ENCODE measurements around the gene G3BP1.
"Not testable (repeated sequence)": the region's sequence is repeated elsewhere in the genome, so short reads cannot be mapped to it uniquely, and the experiment has no call there.

G3BP1 gene

DNA sequence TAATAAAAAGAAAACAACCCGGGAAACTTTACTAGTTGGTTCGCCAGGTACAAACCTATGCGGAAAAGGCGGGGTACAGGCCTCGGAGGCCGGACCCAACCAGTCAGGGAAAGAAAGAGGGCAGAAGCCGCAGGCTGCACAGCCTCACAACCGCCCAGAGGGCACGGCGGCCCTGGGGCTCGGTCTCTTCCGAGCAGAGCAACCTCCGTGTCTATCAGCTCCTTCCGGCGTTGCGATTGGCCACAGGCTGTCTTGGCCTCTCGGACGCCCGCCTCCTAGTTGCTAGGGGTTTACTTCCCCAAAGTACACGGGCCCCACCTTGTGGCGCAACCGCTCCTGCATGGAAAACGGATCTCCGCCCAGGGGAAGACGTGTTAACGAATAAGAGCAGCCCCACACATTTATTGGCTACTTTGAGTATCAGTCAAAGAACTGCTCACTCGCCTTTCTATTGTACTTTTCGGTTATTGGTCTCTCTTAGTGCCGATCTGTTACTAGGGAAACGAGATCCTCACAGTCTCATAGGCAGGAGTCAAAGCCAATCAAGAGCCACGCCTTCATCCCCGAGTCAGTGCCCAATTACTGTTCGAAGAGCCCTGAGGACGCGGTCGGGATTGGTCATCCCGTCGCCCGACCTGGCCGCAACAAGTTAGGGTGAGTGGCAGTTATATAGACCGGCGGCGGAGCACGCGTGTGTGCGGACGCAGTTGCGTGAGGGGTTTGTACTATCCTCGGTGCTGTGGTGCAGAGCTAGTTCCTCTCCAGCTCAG is at the start of gene G3BP1:
TSS of gene G3BP1 (plus strand) at position 696 of the 770 bp plus-strand sequence. CDS start 14,667 bp downstream, outside the sequence.
- peak; percentile 97 to 98 for DNase-seq (ENCODE audit: low read depth in 1 of 2, low spot score in 1 of 2)

DNA sequence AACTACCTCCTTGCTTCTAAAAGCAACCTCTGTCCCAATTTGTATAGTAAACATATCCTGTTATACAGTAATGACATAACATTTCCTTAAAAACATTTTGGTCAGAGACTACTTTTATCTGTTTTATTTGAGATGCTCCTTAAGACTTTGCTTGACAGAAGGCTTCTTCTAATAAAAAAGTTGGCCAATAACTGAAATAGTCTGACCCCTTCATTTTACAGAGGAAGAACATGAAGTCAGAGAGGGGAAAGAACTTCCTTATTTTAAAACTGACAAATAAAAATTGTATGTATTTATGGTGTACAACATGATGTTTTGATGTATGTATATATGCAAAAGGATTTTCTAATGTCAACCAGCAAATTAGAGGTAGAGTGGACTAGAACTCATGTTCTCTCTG is 49.2 kb upstream of the G3BP1 start:
- no peak for DNase-seq (ENCODE audit: low read depth in 1 of 2, low spot score in 1 of 2)

DNA sequence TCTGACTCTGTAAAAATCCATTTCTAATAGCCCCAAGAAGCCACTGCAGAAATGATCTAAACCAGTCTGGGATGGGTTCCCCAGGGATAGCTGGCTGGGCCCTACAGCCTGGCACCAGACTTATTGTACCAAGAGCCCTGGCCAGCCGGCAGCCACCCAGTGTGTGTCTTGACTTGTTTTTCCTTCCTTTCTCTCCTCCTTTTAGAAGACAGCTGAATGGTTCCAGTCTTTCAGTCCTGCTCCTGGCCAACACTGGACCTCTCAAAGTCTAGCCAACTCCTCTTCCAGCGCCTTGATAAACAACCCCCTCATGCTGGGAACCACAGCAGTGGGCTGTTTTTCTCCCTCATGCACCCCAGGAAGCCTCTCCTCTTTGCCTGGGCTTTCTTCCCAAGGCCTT is 47.4 kb upstream of the G3BP1 start:
- DNase-seq (ENCODE audit: low read depth in 1 of 2, low spot score in 1 of 2) = no peak

DNA sequence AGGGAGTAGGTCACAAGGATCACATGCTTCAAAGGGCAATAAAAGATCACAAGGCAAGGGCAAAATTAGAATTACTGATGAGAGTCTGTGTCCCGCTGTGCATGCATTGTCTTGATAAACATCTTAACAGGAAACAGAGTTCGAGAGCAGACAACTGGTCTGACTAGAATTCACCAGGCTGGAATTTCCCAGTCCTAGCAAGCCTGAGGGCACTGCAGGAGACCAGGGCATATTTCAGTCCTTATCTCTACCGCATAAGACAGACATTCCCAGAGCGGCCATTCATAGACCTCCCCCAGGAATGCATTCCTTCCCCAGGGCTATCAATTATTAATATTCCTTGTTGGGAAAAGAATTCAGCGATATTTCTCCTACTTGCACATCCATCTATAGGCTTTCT is 42.2 kb upstream of the G3BP1 start:
- DNase-seq (ENCODE audit: low read depth in 1 of 2, low spot score in 1 of 2) = not testable (repeated sequence)

DNA sequence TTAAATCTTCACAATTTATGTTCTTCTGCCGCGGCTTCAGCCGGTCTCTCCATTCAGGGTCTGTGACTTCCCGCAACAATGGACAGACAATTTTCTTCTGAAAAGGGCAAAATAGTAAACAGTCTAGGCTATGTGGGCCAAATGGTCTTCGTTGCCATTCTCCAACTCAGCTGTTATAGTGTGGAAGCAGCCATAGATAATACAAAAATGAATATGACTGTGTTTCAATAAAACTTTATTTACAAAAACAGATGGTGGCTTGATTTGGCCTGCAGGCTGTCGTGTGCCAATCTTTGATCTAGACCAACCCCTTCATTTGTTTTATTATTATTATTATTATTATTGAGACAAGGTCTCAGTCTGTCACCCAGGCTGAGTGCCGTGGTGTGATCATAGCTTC is 41.4 kb upstream of the G3BP1 start:
- no peak for DNase-seq (ENCODE audit: low read depth in 1 of 2, low spot score in 1 of 2)

DNA sequence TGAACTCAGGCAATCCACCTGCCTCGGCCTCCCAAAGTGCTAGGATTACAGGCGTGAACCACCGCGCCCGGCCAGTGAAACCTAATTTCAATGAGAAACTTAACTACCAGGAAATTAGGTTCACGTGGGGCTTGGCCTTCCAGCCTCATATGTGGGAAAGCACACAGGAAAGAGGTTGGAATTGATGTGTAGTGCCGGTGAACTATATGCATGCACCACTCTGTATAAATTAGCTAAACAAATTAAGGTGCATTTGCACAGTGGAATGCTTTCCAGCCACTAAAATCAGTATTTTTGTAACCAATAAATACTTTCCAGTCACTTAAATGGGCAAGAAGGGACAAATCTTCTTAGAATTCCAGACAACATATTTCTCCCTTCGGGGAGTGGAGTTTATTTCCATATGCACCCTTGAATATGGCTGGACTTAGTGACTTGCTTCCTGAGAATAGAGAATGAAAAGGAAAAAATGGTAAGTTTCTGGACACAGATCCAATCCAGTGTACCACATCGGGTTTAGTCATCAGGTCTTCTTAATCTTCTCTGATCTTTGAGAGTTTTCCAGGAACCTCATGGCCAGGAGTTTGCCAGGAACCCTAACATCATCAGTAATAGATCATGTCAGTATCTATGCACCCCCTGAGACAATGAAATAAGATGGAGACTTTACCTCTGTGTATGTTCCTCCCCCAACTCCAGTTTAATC is 38.2 kb upstream of the G3BP1 start:
- no peak for DNase-seq (ENCODE audit: low read depth in 1 of 2, low spot score in 1 of 2)

DNA sequence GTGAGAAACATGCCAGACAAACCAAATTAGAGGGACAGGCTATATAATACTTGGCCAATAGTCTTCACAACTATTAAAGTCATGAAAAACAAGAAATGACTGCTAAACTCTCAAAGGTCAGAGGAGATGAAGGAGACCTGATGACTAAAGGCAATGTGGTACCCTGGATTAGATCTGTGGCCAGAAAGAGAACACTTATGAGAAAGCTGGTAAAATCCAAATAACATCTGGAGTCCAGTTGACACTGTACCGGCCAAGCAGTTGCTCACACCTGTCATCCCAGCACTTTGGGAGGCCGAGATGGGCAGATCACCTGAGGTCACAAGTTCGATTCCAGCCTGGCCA is 37.7 kb upstream of the G3BP1 start:
- no peak for DNase-seq (ENCODE audit: low read depth in 1 of 2, low spot score in 1 of 2)

DNA sequence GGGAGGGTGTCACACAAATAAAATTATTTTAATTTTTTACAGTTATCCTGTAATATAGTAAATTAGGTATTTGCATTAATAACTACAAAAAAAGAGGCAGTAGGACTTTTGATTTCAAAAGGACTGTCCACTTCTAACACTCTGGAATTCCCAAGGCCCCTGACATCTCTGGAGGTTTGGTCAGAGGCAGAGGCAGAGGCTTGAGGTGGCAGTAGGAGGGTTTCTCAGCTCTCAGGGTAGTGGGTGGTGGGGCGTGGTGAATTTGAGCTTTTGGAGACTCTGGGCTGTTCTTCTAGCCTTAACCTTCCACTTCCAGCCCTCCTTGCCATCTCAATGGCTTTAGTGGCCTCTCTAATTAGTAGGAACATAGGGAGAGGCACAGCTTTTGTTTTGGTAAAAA is 36.1 kb upstream of the G3BP1 start:
- no peak for DNase-seq (ENCODE audit: low read depth in 1 of 2, low spot score in 1 of 2)

DNA sequence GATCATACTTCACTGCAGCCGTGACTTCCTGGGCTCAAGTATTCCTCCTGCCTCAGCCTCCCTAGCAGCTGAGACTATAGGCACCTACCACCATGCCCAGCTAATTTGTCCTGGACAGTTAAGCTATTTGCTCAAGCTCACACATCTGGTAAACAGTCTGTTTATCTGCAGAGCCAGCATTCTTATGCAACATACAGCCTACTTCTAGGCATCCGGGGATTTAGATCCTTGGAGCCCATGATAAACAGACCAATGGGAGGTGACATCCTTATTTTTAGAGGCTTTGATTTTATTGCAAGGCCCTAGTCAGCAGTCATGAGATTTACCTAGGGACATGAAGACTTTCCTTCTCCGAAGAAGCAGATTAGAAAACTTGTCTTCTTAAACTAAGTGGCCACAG is 34.3 kb upstream of the G3BP1 start:
- DNase-seq (ENCODE audit: low read depth in 1 of 2, low spot score in 1 of 2) = no peak

DNA sequence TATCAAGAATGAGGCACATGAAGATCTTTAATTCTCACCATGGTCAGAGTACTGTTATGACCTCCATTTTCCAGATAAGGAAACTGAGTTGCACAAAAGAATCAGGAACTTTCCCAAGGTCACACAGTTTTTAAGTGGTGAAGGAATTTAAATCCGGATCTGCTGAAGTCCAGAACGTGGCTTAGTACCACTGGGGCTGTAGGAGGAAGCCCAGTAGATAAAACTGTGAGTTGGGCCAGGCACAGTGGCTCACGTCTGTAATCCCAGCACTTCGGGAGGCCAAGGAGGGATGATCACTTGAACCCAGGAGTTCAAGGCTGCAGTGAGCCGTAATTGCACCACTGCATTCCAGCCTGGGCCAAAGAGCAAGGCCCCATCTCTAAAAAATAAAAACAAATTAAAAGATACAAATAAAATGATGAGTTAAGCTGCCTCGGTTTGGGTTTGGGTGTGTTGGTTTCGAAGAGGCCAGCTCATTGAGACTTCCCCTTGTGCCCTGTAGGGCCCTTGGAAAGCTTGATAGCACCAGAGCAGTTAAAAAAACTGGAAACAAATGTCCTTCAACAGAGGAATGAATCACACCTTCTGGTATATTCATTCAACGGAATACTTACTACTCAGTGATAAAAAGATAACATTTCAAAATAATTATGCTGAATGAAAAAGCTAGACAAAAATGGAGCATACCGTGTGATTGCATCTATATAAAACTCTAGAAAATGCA is 33.5 kb upstream of the G3BP1 start:
- DNase-seq (ENCODE audit: low read depth in 1 of 2, low spot score in 1 of 2) = no peak

DNA sequence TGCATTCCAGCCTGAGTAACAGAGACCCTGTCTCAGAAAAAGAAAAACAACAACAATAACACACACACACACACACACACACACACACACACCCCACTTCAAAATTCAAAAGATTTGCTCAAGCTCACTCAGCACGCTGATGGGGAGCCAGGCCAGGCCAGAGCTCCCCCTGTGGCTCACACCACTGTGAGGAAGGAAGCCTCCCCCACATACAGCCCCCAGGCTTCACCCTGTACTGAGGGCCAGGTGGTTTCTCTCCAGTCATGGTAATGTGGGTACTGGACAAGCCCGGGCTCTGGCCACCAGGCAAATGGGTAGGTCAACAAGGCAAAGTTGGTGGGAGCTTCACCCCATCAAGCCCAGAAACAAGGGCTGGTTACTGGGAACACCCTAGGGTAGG is 32.4 kb upstream of the G3BP1 start:
- no peak for DNase-seq (ENCODE audit: low read depth in 1 of 2, low spot score in 1 of 2)

DNA sequence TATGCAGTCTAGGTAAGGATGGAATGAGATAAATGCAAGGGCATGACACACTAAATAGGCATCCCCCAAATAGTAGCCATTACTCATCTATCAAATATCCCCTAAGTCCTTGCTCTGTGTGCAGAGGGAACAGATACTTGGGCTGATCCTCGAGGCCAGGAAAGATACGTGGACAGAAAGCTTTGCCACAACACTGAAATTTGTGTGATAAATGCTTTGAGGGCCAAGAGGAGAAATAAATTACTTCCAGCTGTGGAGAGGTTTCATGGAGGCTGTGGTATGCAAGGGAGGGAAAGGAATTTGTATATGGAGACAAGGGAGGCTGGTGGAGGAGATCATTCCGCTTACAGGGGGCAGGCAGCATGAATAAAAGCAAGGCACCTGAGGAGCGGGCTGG is 31.8 kb upstream of the G3BP1 start:
- no peak for DNase-seq (ENCODE audit: low read depth in 1 of 2, low spot score in 1 of 2)

DNA sequence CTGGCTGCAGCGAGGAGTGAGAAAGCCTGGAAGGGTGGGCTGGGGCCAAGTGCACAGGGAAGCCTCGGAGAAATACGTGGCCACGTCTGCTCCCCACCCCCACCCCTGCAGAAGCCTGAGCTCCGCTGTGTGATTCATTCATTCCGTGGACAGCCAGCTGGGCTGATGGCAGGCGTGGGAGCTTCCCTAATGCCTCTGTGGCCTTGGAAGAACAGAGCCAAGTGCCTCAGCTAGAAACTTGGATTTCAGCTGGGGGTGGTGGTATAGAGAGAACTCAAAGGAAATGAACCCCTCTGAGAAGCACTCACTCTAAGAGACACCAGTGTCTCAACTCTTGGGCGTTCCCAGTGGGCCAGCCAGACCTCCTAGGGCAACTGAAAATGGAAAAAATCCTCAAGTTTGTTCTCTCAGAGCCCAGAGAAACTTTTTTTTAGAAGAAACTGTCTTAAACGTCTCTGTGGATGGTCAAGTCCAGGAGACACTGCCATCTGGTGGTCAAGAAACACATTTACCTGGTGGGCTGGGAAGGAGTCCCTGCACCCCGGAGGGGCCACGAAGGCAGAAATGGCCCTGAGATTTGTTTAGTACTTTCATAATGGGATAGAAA is 31.3 kb upstream of the G3BP1 start:
- DNase-seq (ENCODE audit: low read depth in 1 of 2, low spot score in 1 of 2) = no peak

DNA sequence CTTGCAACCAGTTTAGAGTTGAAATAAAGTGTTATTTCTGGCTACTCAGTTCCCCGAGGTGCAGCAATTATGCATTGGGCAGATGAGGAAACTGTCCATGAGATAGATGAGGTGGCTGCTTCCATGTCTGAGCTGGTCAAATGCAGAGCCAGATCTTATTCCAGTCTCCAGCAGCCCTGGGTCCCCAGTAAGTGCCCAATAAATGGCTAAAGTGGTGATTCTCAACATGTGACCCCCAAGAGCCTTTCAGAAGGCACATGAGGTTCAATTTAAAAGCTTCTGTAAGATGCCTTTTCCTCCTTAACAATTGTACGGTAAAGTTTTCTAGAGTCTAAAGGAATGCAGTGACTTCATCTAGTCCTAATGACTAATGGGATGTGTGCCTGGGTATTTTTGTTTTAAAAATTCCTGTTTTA is 30.8 kb upstream of the G3BP1 start:
- DNase-seq (ENCODE audit: low read depth in 1 of 2, low spot score in 1 of 2) = no peak

DNA sequence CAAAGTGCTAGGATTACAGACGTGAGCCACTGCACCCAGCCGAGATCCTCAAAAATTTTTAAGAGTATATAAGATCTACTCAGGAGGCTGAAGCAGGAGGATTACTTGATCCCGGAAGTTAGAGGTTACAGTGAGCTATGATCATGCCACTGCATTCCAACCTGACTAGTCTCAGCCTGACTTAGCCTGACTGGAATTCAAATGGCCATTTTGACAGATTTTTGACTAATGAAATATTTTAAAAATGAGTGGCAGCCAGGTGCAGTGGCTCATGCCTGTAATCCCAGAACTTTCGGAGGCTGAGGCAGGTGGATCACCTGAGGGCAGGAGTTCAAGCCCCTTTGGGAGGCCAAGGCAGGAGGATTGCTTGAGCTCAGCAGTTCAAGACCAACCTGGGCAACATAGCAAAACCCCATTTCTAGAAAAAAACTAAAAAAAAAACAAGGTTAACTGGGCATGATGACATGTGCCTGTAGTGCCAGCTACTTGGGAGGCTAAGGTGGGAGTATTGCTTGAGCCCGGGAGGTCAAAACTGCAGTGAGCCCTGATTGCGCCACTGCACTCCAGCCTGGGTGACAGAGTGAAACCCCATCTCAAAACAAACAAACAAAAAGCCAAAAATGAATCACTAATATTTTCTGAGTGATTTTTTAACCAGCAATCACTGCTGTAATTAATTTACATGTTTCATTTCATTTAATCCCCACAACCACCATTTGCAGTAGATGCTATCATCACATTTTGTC is 29.9 kb upstream of the G3BP1 start:
- no peak for DNase-seq (ENCODE audit: low read depth in 1 of 2, low spot score in 1 of 2)

DNA sequence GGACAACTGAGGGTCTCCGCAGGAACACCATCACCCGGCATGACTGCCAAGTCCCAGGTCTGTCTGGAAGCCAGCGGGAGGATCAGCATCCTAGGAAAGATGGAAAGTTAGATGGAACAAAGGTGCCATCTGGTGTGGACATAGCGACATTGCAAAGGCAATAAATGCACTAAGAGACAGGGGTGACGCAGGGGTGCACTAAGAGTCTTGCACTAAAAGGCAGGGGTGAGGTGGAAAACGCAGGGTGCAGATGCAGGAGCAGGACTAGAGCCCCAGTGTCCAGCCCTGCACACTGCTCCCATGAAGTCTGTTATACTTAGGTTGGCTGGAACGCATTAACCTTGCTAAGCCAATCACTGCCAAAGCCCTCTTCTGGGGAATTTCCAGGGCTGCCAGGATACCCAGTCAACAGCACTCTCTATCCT is 28.9 kb upstream of the G3BP1 start:
- no peak for DNase-seq (ENCODE audit: low read depth in 1 of 2, low spot score in 1 of 2)

DNA sequence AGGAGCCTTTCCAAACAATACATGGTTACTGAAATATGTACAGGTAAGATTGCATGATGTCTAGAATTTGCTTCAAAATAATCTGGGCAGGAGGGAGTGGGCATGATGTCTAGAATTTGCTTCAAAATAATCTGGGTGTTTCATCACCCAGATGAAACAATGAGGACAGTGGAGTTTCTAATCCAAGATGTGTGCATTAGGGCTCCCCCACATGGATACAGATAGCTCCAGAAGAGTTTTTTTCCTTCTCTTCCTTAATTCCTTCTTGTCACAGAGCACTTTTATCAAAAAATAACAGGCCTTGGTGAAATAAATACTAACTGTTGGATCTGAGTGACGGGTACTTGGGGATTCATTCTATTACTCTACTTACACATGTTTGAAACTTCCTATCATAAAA is 28.2 kb upstream of the G3BP1 start:
- DNase-seq (ENCODE audit: low read depth in 1 of 2, low spot score in 1 of 2) = no peak

DNA sequence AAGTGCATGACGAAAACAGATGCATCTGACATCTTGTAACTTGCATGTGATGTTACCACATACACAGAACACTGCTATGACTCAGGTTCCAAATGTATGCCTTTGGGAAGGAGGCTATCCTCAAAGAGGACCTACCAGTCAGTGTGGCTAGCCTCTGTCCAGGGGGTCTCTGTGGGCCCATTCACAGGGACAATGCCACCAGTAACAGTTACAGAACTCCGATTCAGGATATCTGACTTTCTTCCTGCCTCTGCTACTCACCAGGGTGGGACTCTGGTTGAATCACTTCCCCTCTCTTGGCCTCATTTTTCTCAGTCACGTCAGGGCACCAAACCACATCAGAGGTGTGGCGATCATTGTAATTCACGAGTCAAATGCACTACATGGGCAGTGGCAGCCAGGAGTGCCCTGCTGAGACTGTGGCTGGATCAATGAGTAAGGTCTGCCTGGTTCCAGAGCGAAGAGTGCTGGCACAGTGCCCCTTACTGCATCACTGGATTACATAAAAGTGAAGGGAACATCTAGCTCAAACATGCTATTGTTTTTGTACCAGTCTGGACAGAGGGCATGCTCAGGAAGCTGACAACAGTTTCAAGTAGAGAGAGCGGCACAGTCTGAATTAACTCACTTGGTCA is 26.6 kb upstream of the G3BP1 start:
- DNase-seq (ENCODE audit: low read depth in 1 of 2, low spot score in 1 of 2) = no peak

DNA sequence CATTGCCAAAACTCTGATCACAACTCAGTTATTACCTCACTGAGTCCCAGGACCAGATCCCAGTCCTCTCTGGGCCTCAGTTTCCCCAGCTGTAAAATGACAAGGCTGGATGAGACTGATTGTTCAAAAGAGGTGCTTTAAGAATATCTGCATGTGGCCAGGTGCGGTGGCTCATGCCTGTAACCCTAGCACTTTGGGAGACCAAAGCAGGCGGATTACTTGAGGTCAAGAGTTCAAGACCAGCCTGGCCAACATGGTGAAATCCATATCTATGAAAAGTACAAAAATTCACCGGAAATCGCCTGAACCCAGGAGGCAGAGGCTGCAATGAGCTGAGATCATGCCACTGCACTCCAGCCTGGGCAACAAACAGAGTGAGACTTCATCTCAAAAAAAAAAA is 21.6 kb upstream of the G3BP1 start:
- no peak for DNase-seq (ENCODE audit: low read depth in 1 of 2, low spot score in 1 of 2)

DNA sequence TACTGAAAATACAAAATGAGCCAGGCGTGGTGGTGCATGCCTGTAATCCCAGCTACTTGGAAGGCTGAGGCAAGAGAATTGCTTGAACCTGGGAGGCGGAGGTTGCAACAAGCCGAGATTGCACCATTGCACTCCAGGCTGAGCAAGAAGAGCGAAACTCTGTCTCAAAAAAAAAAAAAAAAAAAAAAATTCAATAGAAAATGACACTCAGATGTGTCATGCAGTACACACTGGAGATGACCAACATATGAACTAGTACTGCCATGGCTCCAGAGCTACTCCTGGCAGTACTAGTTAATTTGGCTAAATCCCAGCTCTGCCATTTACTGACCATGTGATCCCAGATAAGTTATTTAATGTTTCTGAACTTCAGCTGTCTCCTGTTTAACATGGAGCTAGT is 20.7 kb upstream of the G3BP1 start:
- DNase-seq (ENCODE audit: low read depth in 1 of 2, low spot score in 1 of 2) = no peak

DNA sequence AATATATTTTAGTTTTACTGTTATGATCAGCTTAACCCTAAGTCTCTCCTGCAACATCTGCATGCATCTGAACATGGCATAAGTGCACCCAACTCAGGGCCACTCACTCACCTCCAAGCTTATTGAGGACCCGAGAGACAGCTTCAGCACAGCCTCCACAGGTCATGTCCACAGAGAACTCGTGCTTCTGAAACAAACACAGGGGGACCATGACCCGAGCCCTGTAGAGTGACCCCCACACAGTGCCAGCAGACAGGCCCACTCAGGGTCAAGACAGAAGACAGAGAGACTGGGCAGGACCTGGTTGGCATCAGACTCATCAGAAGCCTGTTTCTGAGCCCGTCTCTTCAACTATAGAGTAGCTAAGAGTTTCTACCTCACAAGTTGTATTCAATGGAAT is 20.2 kb upstream of the G3BP1 start:
- no peak for DNase-seq (ENCODE audit: low read depth in 1 of 2, low spot score in 1 of 2)

Measured in activated T-helper 1 cell treated with anti-CD3 and anti-CD28 coated beads, Interleukin-2, amount 50 U/mL, for 16 hours (primary cell).